HPDE6-E6E7 (cell line): ENCODE data around the gene CCL22.
"Not testable (repeated sequence)": the region's sequence is repeated elsewhere in the genome, so short reads cannot be mapped to it uniquely, and the experiment has no call there.

Source experiments
- DNase-seq: peaks from one replicate; pipeline ENCODE4 v3.0.0; 2011; ENCODE audit warnings: missing footprints; ENCODE audit errors: extremely low spot score

The CCL22 gene

DNA sequence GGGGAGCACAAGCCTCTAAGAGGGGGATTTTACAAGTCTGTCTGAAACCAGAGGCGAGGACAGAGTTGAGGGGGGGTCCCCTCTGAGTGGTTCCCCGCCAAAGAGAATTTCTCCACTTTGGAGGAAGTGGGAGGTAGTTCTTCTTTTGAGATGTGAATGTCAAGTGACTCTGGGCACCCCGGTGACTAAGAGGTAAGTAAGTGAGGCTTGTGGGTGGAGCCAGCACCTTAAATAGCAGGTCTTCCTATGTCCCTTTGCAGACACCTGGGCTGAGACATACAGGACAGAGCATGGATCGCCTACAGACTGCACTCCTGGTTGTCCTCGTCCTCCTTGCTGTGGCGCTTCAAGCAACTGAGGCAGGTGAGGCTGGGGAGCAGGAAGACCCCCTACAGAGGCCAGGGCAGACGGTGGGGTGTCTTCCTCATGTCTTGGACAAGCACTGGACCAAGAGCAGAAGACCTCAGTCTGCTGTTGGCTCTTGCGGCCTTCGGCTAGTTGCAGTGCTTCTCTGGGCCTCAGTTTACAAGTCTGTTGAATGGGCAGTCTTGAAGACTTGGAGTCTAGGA, at the start of gene CCL22:
CCL22 (plus strand) TSS at position 257 of the 569 bp plus-strand sequence; CDS start at position 291, 34 bp downstream.
- DNase-seq: peak; percentile 70

DNA sequence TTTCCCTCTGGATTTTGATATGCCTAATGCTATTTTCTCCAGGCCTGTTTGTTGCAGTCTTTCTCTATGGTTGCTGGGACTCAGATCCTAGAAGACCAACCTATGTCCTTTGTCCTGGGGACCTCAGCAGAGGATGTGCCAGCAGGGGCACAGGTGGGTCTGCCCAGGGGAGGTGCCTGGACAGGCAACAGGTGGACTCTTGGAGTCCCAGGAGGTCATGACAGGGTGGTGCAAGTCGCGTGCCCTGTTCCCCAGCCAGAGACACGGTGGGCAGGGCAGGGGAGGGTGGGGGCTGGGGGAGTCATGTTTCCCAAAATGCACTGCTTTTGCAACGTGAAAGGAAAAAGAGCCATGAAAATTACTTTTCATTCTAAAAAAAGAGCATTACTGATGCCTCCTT, 47.8 kb upstream of the CCL22 start:
- DNase-seq: no peak

DNA sequence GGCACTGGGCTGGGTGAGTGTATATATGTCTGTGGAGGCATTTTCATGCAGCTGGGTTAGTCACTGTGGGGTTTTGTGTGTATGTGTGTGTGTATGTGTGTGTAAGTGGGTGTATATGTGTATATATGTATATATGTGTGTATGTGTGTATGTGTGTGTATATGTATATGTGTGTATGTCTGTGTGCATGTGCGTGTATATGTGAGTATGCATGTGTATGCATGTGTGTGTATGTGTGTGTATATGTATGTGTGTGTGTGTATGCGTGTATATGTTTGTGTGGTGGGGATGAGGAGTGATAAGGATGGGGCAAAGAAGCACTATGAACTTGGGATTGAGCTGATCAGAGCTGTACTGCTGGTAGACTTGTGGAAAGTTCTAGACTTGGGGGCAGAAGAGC, 45.1 kb upstream of the CCL22 start:
- no peak for DNase-seq

DNA sequence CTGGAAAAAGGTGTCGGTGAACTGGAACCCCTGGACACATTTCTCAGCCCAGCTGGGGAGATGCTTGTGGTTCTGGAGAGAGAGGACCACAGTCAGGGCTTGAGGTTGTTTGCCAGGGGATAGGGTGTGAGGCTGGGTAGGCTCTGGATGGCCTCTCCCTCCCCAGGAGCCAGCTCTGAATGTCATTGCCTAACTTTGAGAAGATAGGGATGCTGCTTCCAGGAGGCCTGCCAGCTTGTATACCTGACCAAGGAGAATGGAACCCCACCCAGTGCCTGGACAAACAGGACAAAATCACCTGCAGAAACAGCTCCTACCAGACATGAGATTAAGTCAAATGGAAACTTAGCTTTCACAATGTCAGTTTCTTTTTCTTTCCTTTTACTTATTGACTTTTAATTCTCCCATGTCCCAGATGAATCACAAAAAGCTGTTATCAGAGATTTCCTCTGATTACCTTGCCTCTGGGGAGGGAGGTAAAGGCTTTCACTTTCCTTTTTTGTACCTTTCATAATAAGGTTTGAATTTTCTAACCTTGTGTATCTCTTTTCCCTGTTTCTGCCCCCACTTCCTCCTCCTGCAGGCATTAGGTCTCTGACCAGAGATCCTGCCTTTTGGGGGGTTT, 44.3 kb upstream of the CCL22 start:
- DNase-seq: peak; percentile 37

- DNase-seq: no peak
Observed at GRCh38 chr16:57315416-57315815, 43.2 kb upstream of the CCL22 start.

DNA sequence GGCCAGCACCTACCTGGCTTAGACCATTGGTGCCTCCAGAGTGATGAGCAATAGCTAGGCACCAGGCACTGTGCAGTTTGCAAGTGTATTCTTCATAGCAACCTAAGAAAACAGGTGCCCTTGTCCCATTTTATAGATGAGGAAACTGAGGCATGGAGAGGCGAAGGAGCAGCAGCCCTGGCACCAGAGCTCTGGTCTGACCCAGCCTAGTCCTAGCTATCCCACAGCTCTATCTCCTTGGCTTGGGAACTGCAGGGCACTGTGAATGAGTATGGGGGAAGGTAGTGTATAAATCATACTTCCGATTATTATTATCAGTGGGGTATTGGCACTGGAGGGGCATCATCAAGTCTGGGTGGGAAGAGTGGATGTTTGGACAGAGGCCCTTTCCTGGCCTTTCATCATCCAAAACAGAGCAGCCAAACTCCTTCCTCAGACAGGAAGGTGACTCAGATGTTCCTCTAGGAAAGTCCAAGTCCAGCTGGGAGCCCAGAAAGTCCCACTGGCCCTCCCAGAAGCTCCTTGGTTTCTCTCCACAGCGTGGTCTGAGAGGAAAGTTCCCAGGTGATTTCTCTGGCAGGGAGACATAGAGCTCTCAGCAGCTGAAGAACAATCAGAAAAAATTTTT, 42.1 kb upstream of the CCL22 start:
- DNase-seq: no peak

DNA sequence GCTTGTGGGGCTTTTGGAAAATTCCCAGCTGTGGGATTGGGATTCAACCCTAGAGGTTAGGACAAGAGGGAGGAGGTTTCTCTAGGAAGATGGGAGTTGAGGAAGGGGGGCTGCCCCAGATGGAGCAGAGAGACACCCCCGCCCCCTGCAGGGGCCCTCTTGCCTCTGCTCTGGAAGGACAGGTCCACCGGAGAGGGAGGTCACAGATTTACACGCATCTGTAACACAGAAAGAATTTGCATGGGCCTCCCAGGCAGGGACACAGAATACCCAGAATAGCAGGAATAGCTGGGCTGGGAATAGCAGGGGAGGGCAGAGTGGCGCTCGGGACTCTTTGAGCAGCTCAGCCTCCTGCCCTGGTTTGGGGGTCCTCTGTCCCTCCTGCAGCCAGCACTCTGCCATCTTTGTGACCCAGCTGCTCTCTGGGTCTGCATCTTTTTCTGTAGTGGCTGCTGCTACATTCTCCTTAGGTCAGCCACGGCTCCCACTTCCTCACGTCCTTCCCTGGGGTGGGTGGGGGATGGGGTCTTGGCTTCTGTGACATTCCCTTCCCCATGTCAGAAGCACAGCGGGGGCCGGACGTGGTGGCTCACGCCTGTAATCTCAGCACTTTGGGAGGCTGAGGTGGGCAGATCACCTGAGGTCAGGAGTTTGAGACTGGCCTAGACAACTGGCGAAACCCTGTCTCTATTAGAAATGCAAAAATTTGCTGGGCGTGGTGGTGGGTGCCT, 40.2 kb upstream of the CCL22 start:
- no peak for DNase-seq

DNA sequence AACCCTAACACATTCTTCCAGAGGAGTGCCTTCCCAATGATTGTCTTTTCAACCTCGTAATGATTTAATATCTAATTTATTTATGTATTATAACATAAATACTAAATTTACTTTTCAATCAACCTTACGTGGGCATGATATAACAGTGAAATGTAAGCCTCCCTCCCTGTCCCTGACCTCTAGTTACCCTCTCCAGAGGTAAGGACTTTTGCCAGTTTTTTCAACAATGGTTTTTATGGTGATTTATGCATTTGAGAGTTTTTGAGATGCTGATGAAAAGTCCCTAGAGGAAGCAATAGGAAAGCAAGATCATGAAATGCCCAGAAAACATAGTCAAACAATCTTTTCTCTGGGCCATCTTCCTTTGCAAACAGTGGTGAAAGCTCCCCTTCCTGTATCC, 38.9 kb upstream of the CCL22 start:
- DNase-seq: no peak

DNA sequence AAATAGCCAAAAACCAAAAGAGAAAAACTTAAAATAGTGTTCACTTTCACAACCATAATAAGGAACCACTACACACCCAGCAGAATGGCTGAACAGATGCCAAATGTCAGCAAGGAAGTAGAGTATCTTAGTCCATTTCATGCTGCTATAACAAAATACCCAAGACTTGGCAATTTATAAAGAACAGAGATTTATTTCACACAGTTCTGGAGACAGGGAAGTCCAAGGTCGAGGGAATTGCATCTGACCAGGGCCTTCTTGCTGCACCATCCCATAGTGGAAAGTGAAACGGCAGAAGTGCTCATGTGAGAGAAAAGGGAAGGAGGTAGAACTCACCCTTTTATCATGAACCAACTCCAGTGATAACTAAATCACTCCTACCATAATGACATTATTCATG, 33.8 kb upstream of the CCL22 start:
- no peak for DNase-seq

GRCh38 chr16:57325458-57325857, 33.1 kb upstream of the CCL22 start:
- no peak for DNase-seq

GRCh38 chr16:57329718-57330327, 28.8 kb upstream of the CCL22 start:
- DNase-seq: no peak

- DNase-seq: no peak
Observed at GRCh38 chr16:57331355-57331754, 27.2 kb upstream of the CCL22 start.

DNA sequence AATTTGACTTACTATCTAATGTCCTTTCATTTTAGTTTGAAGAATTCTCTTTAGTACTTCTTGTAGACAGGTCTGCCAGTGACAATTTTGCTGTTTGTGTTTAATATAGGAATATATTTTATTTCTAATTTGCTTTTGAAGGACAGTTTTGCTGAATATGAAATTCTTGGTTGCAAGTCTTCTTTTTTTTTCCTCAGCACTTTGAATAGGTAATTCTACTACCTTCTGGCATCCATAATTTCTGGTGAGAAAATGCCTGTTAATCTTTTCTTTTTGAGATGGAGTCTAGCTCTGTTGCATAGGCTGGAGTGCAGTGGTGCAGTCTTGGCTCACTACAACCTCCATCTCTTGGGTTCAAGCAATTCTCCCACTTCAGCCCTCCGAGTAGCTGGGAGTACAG, 25.2 kb upstream of the CCL22 start:
- no peak for DNase-seq

DNA sequence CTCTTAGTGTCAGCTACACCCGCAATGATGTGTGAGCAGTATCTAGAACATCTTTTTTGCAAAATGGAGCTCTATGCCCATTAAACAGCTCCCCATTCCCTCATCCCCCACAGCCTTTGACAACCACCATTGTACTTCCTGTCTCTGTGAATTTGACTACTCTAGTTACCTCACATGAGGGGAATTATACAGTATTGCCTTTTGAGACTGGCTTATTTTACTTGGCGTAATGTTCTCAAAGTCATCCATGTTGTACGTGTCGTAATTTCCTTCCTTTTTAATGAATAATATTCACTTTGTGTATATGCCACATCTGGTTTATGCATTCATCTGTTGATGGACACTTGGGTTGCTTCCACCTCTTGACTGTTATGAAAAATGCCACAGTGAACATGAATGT, 23.2 kb upstream of the CCL22 start:
- DNase-seq: no peak

DNA sequence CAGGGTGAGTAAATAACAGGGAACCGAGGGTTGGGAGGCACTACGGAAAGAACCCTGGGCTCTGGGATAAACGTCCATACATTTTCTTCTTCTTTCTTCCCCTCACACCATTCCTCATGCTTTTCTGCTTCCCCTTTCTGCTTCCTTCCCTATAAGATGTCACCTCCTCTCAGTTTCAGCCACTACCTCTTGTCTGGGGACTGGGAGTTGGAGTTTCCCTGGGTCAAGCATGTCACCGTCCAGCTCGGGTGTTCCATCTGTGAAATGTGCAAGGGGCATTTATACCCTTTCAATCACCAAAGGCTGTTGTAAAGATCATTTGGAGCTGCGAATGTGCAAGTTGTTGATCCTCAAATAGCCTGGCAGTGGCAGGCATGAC, 17.5 kb upstream of the CCL22 start:
- no peak for DNase-seq

GRCh38 chr16:57341441-57342303, 16.9 kb upstream of the CCL22 start:
- peak; percentile 92 for DNase-seq

GRCh38 chr16:57342606-57343005, 16.0 kb upstream of the CCL22 start:
- not testable (repeated sequence) for DNase-seq

- no peak for DNase-seq
Observed at GRCh38 chr16:57343221-57343620, 15.4 kb upstream of the CCL22 start.

- not testable (repeated sequence) for DNase-seq
Observed at GRCh38 chr16:57344094-57344493, 14.5 kb upstream of the CCL22 start.

- DNase-seq: no peak
Observed at GRCh38 chr16:57345021-57345420, 13.6 kb upstream of the CCL22 start.

DNA sequence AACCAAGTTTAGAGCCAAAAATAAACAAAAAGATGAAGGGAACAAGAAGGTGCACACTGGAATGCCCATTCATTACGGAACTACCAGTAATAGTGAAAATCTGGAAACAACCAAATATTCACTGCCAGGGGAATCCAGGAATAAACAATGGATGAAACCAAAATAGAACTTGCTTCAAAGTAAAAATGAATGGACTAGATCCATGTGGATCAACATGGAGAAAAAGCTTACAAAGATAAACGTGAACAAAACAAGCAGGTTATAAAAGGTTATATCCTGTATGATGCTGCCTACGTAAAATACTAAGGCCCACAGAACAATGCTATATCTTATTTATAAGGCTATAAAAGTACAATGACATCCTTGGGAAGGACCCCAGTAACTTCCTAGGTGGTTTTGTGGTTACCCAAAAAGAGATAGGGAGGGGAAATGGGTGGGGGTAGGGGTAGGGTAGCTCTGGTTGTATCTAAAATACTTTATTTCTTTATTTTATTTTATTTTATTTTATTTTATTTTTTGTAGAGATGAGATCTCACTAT, 12.8 kb upstream of the CCL22 start:
- no peak for DNase-seq
